Measurements from ENCODE around the gene NHLRC2.

Gene NHLRC2

DNA sequence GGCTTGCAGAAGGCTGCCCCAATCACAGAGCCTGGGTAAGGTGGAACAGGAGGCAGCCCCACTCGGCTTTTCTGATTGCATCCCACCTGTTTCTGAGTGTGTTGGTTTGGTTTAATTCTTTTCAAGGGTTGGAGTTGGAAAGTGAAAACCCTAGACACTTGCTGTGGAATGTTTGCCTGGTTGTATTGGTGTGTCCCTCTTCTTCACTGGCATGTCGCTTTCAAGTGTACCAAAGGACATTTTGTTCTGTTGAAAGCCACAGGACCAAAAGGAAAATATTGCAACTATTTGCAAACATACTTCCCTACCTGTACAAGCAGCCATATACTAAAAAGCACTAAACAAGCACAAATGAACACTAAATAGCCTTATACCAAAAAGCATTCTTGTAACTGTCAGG lies 60.5 kb downstream of the NHLRC2 start:
- Histone ChIP-seq H3K36me3 (ENCODE audit: insufficient read depth, low read depth, low read length) (peaks cover 11% of the 10 kb centered on the region), H3K27me3 (ENCODE audit: insufficient read depth, low read length) (no peaks in the 10 kb centered on the region), H3K9me3 (ENCODE audit: insufficient read depth, low read depth, low read length) (no peaks in the 10 kb centered on the region), H3K27ac (ENCODE audit: low read length) (no peak overlapping the region), H3K9ac (ENCODE audit: low read depth, low read length) (no peak overlapping the region), H3K4me3 (ENCODE audit: low read length) (no peak overlapping the region), H3K4me1 (ENCODE audit: insufficient read depth, low read length) (no peaks in the 10 kb centered on the region)

DNA sequence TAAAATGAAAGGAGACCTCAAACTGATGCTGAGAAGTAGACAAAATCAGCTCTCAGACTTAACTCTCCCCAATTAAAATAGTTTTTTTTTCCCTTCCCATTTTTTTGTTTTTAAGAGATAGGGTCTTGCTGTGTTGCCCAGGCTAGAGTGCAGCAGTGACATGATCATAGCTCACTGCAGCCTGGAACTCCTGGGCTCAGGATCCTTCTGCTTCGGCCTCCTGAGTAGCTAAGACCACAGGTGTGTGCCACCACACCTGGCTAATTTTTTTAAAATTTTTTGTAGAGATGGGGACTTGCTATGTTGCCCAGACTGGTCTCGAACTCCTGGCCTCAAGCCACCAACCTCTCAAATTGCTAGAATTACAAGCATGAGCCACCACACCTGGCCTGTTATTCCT lies 61.1 kb downstream of the NHLRC2 start:
- no peaks in the 10 kb centered on the region for H3K27me3 ChIP-seq (ENCODE audit: insufficient read depth, low read length)
- H3K36me3 ChIP-seq (ENCODE audit: insufficient read depth, low read depth, low read length) = peaks cover 11% of the 10 kb centered on the region
- H3K4me1 ChIP-seq (ENCODE audit: insufficient read depth, low read length) = no peaks in the 10 kb centered on the region
- H3K4me3 ChIP-seq (ENCODE audit: low read length) = no peak overlapping the region
- no peak overlapping the region for H3K9ac ChIP-seq (ENCODE audit: low read depth, low read length)
- H3K27ac ChIP-seq (ENCODE audit: low read length) = no peak overlapping the region
- no peaks in the 10 kb centered on the region for H3K9me3 ChIP-seq (ENCODE audit: insufficient read depth, low read depth, low read length)

DNA sequence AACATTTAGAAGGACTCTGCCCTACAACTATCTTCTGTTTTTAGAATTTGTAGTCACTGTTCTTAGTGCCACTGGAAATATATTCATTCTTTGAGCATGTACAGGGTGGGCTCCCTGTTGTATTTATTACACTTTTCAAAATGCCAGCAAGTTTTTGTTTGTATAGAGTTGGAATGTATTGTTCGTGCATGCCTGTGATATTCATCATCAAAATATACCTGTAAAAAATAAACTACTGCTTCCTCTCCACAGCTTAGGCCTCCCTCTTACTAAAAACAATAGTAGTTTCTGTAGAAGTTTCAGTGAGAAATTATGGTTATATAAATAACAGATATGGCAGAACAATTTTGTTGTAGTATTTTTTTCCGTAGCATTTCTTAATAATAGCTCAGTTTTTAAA lies 61.6 kb downstream of the NHLRC2 start:
- H3K36me3 ChIP-seq (ENCODE audit: insufficient read depth, low read depth, low read length) = peaks cover 11% of the 10 kb centered on the region
- no peaks in the 10 kb centered on the region for H3K9me3 ChIP-seq (ENCODE audit: insufficient read depth, low read depth, low read length)
- no peaks in the 10 kb centered on the region for H3K27me3 ChIP-seq (ENCODE audit: insufficient read depth, low read length)
- H3K27ac ChIP-seq (ENCODE audit: low read length) = no peak overlapping the region
- H3K4me1 ChIP-seq (ENCODE audit: insufficient read depth, low read length) = no peaks in the 10 kb centered on the region
- H3K9ac ChIP-seq (ENCODE audit: low read depth, low read length) = no peak overlapping the region
- no peak overlapping the region for H3K4me3 ChIP-seq (ENCODE audit: low read length)

DNA sequence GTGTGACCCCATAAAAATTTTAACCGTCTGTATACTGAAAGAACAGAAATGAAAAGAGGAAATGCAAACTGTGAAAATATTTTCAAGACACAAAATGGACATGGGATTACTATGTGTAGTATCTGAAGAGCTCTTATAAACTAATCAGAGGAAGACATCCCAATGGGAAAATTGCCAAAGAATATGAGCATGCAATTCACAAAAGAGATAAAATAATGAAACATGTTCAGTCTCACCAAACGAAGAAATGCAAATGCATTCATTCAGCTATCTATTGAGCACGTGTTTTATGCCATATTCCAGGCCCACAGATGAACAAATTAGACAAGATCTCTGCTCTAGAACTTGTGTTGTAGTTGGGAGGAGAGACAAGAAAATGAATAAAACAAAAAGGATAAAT lies 63.2 kb downstream of the NHLRC2 start:
- Histone ChIP-seq H3K4me1 (ENCODE audit: insufficient read depth, low read length) (no peaks in the 10 kb centered on the region), H3K27ac (ENCODE audit: low read length) (no peak overlapping the region), H3K27me3 (ENCODE audit: insufficient read depth, low read length) (no peaks in the 10 kb centered on the region), H3K9me3 (ENCODE audit: insufficient read depth, low read depth, low read length) (no peaks in the 10 kb centered on the region), H3K36me3 (ENCODE audit: insufficient read depth, low read depth, low read length) (peaks cover 1% of the 10 kb centered on the region; the same call in 1 of the 2 replicates), H3K4me3 (ENCODE audit: low read length) (no peak overlapping the region), H3K9ac (ENCODE audit: low read depth, low read length) (no peak overlapping the region)

DNA sequence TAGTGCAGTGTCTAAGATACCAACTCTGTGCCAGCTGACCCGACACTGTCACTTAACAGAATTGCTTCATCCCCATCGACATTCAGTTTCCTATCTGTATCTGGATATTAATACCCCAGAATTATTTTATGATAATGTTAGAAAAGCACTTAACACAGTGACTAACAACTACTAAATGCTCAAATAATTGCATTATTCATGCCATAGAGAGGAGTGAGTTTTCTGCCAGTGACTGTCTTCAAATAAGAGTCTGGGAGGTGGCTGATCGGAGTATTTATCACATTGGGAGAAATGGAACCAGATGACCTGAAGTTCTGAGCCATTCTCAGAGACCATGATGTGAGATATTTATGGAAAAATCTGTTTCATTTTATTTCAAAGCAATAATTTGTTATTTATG lies 65.7 kb downstream of the NHLRC2 start:
- Histone ChIP-seq H3K4me1 (ENCODE audit: insufficient read depth, low read length) (no peaks in the 10 kb centered on the region), H3K4me3 (ENCODE audit: low read length) (no peak overlapping the region), H3K27me3 (ENCODE audit: insufficient read depth, low read length) (no peaks in the 10 kb centered on the region), H3K9me3 (ENCODE audit: insufficient read depth, low read depth, low read length) (peaks cover 1% of the 10 kb centered on the region; the same call in 1 of the 2 replicates), H3K36me3 (ENCODE audit: insufficient read depth, low read depth, low read length) (no peaks in the 10 kb centered on the region), H3K9ac (ENCODE audit: low read depth, low read length) (no peak overlapping the region), H3K27ac (ENCODE audit: low read length) (no peak overlapping the region)

DNA sequence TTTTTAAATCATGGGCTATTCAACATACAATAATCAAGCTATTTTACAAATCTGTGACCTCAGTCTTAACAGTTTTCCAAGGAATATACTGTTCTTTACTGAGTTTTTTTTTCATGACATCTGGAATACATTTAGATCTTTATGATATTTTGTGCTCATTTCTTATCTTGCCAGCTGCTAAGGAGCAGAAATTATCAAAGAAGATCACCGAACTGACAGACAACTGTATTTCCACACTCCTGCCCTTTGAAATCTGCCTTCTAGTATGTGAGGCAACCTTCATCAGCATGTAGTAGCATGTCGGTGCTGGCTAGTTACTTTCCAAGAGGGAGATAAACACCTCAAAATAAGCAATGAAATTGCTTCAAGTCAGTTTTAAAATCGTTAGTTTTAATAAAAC lies 66.4 kb downstream of the NHLRC2 start:
- H3K9ac ChIP-seq (ENCODE audit: low read depth, low read length) = no peak overlapping the region
- H3K36me3 ChIP-seq (ENCODE audit: insufficient read depth, low read depth, low read length) = no peaks in the 10 kb centered on the region
- no peaks in the 10 kb centered on the region for H3K27me3 ChIP-seq (ENCODE audit: insufficient read depth, low read length)
- peaks cover 3% of the 10 kb centered on the region; the same call in 1 of the 2 replicates for H3K9me3 ChIP-seq (ENCODE audit: insufficient read depth, low read depth, low read length)
- no peaks in the 10 kb centered on the region for H3K4me1 ChIP-seq (ENCODE audit: insufficient read depth, low read length)
- H3K4me3 ChIP-seq (ENCODE audit: low read length) = no peak overlapping the region
- no peak overlapping the region for H3K27ac ChIP-seq (ENCODE audit: low read length)

DNA sequence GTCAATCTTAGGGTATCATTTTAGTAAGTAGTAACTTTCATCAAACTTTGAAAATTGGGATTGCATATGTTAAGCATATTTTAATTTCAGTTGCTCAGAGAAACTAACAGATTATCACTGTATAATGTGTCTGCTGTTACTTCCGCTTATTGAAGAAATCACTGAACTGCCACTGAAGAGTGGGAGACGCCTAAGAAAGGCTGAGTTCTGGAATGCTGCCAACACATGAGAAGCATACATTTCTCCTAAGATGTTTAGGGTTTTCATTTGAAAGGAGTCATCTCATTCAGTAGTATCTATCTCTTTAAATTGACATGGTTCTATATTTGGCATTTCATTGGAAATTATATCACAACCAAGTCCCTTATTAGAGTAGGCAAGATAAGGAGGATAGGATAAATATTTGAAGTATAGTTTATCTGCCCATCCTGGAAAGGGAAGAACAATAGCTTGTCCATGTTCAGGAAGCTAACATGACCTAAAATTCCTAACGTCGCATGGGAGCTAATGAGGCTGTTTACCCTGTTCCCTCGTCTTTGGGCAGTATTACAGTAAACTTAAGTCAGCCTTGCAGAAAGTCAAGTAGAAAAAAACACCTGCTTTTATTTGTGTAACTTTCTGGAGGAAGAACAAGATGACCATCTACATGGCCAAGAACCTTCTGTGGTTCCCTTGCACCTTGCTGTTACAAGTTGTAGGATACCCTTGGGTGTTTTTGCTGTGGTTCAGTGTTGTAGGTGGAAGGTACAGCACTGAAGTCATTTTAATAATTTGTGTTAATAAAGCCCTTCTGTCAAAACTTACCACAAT lies 67.3 kb downstream of the NHLRC2 start:
- H3K27ac ChIP-seq (ENCODE audit: low read length) = no peak overlapping the region
- no peak overlapping the region for H3K4me3 ChIP-seq (ENCODE audit: low read length)
- peaks cover 3% of the 10 kb centered on the region; the same call in 1 of the 2 replicates for H3K9me3 ChIP-seq (ENCODE audit: insufficient read depth, low read depth, low read length)
- H3K4me1 ChIP-seq (ENCODE audit: insufficient read depth, low read length) = no peaks in the 10 kb centered on the region
- no peaks in the 10 kb centered on the region for H3K36me3 ChIP-seq (ENCODE audit: insufficient read depth, low read depth, low read length)
- no peaks in the 10 kb centered on the region for H3K27me3 ChIP-seq (ENCODE audit: insufficient read depth, low read length)
- no peak overlapping the region for H3K9ac ChIP-seq (ENCODE audit: low read depth, low read length)

DNA sequence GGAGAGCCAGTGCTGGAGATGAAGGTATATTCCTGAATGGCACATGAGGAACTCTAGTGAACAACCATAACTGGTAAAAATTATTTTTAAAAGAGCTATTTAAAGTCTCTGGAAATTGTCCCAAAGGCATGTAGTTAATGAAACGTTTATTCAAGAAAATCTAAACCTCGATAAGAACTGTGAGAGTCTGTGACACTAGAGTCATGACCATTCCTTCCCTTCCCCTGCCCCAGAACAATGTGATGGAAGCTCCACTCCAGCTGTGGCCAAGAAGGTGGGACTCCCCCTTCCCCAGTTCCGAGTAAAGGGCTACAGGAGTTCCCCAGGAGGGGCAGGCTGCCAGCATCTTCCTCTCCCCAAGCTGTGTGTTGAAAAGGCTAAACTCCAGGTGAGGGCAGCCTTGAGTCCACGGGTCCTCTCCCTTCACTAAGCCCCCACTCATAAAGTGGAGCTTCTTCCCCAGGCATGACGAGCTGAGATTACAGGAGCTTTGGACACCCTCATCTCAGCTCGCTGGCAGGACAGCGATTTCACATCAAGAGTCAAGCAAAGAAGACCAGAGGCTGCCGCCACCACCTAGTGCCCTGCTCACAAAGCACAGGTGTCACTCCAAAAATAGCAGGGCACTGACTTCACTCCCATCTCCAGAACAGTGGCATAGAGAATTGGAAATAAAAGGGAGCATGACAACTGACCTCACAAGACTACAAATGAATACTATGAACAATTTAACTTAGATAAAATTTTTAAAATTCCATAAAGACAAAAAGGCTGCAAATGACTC lies 68.5 kb downstream of the NHLRC2 start:
- Histone ChIP-seq H3K4me3 (ENCODE audit: low read length) (no peak overlapping the region), H3K9me3 (ENCODE audit: insufficient read depth, low read depth, low read length) (peaks cover 3% of the 10 kb centered on the region; the same call in 1 of the 2 replicates), H3K4me1 (ENCODE audit: insufficient read depth, low read length) (no peaks in the 10 kb centered on the region), H3K27ac (ENCODE audit: low read length) (no peak overlapping the region), H3K9ac (ENCODE audit: low read depth, low read length) (no peak overlapping the region), H3K36me3 (ENCODE audit: insufficient read depth, low read depth, low read length) (no peaks in the 10 kb centered on the region), H3K27me3 (ENCODE audit: insufficient read depth, low read length) (no peaks in the 10 kb centered on the region)

DNA sequence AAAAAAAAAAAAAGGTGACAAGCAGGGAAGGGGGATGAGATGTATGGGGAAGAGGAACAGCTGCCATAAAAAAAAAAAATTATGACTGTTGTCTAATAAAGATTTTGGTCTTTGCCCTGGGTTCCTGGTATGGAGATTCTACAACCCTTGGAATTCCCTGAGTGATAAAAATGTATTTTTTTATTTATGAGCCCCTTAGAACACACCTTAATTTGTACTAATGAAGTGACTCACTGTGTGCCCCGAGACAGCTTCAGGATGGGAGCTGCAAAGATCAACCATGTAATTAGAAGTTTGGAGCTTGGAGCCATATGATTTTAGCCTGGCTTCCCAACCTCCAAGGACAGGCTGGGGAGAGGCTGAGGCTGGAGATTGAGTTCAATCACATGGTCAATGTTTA lies 69.7 kb downstream of the NHLRC2 start:
- Histone ChIP-seq H3K4me1 (ENCODE audit: insufficient read depth, low read length) (no peaks in the 10 kb centered on the region), H3K4me3 (ENCODE audit: low read length) (no peak overlapping the region), H3K27ac (ENCODE audit: low read length) (no peak overlapping the region), H3K27me3 (ENCODE audit: insufficient read depth, low read length) (no peaks in the 10 kb centered on the region), H3K9me3 (ENCODE audit: insufficient read depth, low read depth, low read length) (peaks cover 3% of the 10 kb centered on the region; the same call in 1 of the 2 replicates), H3K9ac (ENCODE audit: low read depth, low read length) (no peak overlapping the region), H3K36me3 (ENCODE audit: insufficient read depth, low read depth, low read length) (no peaks in the 10 kb centered on the region)

DNA sequence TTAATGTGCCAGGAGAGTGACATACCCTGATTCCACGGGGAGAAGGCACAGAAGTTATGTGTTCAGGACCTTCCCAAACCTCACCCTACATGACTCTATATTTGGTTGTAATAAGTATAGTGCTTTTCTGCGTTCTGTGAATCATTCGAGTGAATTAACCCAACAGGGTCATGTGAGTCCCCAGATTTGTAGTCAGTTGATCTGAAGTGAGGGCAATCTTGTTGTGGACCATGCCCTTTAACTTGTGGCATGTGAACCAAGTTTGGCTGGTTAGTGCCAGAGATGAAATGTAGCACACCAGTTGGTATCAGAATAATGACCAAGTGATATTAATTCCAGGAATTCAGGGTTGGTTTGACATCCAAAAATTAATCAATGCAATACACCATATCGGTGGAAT lies 70.2 kb downstream of the NHLRC2 start:
- H3K27me3 ChIP-seq (ENCODE audit: insufficient read depth, low read length) = no peaks in the 10 kb centered on the region
- no peaks in the 10 kb centered on the region for H3K36me3 ChIP-seq (ENCODE audit: insufficient read depth, low read depth, low read length)
- H3K9ac ChIP-seq (ENCODE audit: low read depth, low read length) = no peak overlapping the region
- H3K4me1 ChIP-seq (ENCODE audit: insufficient read depth, low read length) = no peaks in the 10 kb centered on the region
- no peak overlapping the region for H3K4me3 ChIP-seq (ENCODE audit: low read length)
- no peak overlapping the region for H3K27ac ChIP-seq (ENCODE audit: low read length)
- peaks cover 3% of the 10 kb centered on the region; the same call in 1 of the 2 replicates for H3K9me3 ChIP-seq (ENCODE audit: insufficient read depth, low read depth, low read length)

DNA sequence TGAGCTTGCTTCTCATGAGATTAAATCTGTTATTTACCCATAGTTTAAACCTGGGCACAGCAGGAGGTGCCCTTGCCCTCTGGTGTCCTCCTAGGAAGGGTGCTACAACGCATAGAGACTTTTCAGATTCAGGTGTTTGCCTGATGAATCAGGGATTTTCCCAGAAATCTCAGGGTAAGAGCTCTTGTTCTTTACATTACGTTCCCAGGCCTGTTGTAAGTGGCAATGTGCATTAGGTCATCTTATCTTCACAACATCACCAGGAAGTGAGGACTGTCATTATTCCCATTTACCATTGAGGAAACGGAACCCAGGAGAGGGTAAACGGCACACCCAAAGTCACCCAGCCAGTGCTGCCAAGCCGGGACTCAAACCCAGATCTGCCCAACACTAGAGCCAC lies 73.0 kb downstream of the NHLRC2 start:
- H3K9me3 ChIP-seq (ENCODE audit: insufficient read depth, low read depth, low read length) = peaks cover 3% of the 10 kb centered on the region; the same call in 1 of the 2 replicates

DNA sequence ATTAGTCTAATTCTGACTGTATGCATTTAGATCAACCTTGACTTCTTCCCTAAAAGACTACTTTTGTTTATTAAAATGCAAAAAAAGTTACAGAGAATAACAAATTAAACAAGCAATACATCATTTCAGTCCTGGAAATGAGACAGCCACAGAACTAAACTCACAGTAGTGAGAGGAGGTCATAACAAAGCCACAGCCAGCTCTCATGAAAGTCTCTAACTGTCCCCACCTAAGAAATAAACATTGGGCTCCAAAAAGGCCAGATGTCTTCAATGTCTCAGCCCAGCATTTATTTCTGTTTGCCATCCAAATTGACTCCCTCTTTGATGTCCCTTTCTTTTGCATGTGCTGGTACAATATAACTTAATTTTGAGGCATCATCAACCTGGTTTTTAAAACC lies 74.4 kb downstream of the NHLRC2 start:
- peaks cover 3% of the 10 kb centered on the region; the same call in 1 of the 2 replicates for H3K9me3 ChIP-seq (ENCODE audit: insufficient read depth, low read depth, low read length)
- no peak overlapping the region for H3K4me3 ChIP-seq (ENCODE audit: low read length)
- no peaks in the 10 kb centered on the region for H3K27me3 ChIP-seq (ENCODE audit: insufficient read depth, low read length)
- no peak overlapping the region for H3K9ac ChIP-seq (ENCODE audit: low read depth, low read length)
- no peak overlapping the region for H3K27ac ChIP-seq (ENCODE audit: low read length)
- no peaks in the 10 kb centered on the region for H3K4me1 ChIP-seq (ENCODE audit: insufficient read depth, low read length)
- no peaks in the 10 kb centered on the region for H3K36me3 ChIP-seq (ENCODE audit: insufficient read depth, low read depth, low read length)

More for the DNA sequence above, 73.0 kb downstream of the NHLRC2 start:
- H3K4me1 ChIP-seq (ENCODE audit: insufficient read depth, low read length) = no peaks in the 10 kb centered on the region
- H3K4me3 ChIP-seq (ENCODE audit: low read length) = no peak overlapping the region
- no peak overlapping the region for H3K9ac ChIP-seq (ENCODE audit: low read depth, low read length)
- H3K36me3 ChIP-seq (ENCODE audit: insufficient read depth, low read depth, low read length) = no peaks in the 10 kb centered on the region
- H3K27me3 ChIP-seq (ENCODE audit: insufficient read depth, low read length) = no peaks in the 10 kb centered on the region
- no peak overlapping the region for H3K27ac ChIP-seq (ENCODE audit: low read length)

Data from iPS-20b (cell line).